A375 (cell line): ENCODE results near the gene IFNW1. TPM values are rescaled to one million over a fixed set of nuclear protein-coding genes. Genes with fewer than 3 reads are reported as not detected.

Source experiments
- small RNA-seq: library from RNA; depleted of rRNA; stranded (forward); fragments of <200 nt; gene quantifications from one replicate; pipeline ENCODE3, GENCODE V24; 2014
- total RNA-seq: library from RNA; depleted of rRNA; stranded (reverse); fragments of >200 nt; shearing (Covaris generic); gene quantifications from 2 replicates; pipeline ENCODE4 v1.2.3, GENCODE V29; 2014; rRNA removed

The IFNW1 gene
- total RNA-seq, result not detected in 2 replicates

GRCh38 chr9:21141427-21141882, at the start of gene IFNW1:
Gene IFNW1 (minus strand): TSS chr9:21141832. CDS start chr9:21141570, 262 bp downstream.

GRCh38 chr9:21187487-21187886, 45.9 kb upstream of the IFNW1 start, which contains the start of gene IFNA4:
Gene IFNA4 (minus strand): TSS chr9:21187587. CDS start chr9:21187531, 56 bp downstream.

GRCh38 chr9:21166560-21166959, 24.9 kb upstream of the IFNW1 start, which contains the start of gene IFNA21:
Gene IFNA21 (minus strand): TSS chr9:21166660. CDS start chr9:21166612, 48 bp downstream.

Small RNA genes within 50 kb of the gene (small RNA-seq; reads per million reads assigned to genes)
- not detected for gene IFNWP4
- not detected for gene RF00019

Other genes starting within 250 kb of the IFNW1 start
- not detected in 2 replicates for gene HACD4, start 110.2 kb downstream of the IFNW1 start, total RNA-seq
- not detected in 2 replicates for gene IFNB1, start 63.9 kb downstream of the IFNW1 start, total RNA-seq
- not detected in 2 replicates for gene IFNA21, start 24.8 kb upstream of the IFNW1 start, total RNA-seq
- not detected in 2 replicates for gene IFNA4, start 45.8 kb upstream of the IFNW1 start, total RNA-seq
- not detected in 2 replicates for gene IFNA7, start 60.4 kb upstream of the IFNW1 start, total RNA-seq
- gene IFNA10, start 65.3 kb upstream of the IFNW1 start, total RNA-seq, result not detected in 2 replicates
- not detected in 2 replicates for gene IFNA16, start 75.5 kb upstream of the IFNW1 start, total RNA-seq
- not detected in 2 replicates for gene IFNA17, start 86.4 kb upstream of the IFNW1 start, total RNA-seq
- gene IFNA14, start 98.2 kb upstream of the IFNW1 start, total RNA-seq, result not detected in 2 replicates
- gene IFNA5, start 163.5 kb upstream of the IFNW1 start, total RNA-seq, result not detected in 2 replicates
- 18.4 and 20.8 TPM in 2 replicates for gene KLHL9, start 193.6 kb upstream of the IFNW1 start, total RNA-seq
- not detected in 2 replicates for gene IFNA6, start 209.1 kb upstream of the IFNW1 start, total RNA-seq
- not detected in 2 replicates for gene IFNA13, start 226.2 kb upstream of the IFNW1 start, total RNA-seq
- gene IFNA2, start 243.6 kb upstream of the IFNW1 start, total RNA-seq, result not detected in 2 replicates